ENCODE results near the gene KIR2DL3. TPM values are rescaled to one million over a fixed set of nuclear protein-coding genes. Genes with fewer than 3 reads are reported as not detected.
"Not testable (repeated sequence)": the region's sequence is repeated elsewhere in the genome, so short reads cannot be mapped to it uniquely, and the experiment has no call there.

The KIR2DL3 gene
- total and polyA plus RNA-seq, 2 experiments from 2014 or later, result not detected

DNA sequence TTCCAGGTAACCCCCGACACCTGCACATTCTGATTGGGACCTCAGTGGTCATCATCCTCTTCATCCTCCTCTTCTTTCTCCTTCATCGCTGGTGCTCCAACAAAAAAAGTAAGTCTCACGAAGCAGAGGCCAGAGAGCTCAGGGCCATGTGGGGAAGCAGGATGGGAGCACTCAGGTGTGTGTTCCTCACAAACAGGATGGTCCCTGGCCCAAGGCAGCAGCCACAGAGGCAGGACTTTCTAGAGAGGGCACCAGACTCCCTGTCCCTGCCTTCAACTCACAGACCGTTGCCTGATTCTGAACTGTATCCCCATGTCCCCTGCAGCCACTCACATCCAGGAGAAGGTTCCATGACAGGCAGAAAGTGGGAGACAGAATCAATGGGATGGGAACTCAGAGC is 44.6 kb downstream of the KIR2DL3 start:
- Mint-ChIP-seq H3K9me3 (peaks cover 86% of the 10 kb centered on the region), H3K36me3 (ENCODE audit: low read depth) (peaks cover 44% of the 10 kb centered on the region)
- H3K9me2 ChIP-seq (ENCODE audit: insufficient read depth); H3K4me3 Mint-ChIP-seq; H3K79me2 ChIP-seq (replicated peaks; ENCODE audit: insufficient read depth); DNase-seq (ENCODE audit: low spot score); H3K27ac ChIP-seq (ENCODE audit: low read depth); H3K4me1 Mint-ChIP-seq; H3K27ac Mint-ChIP-seq; H3K4me3 ChIP-seq; H3K4me1 ChIP-seq (ENCODE audit: insufficient read depth); H3K36me3 ChIP-seq (ENCODE audit: insufficient read depth); H3K27me3 Mint-ChIP-seq (ENCODE audit: insufficient read depth, low read depth, poor library complexity); H3F3A ChIP-seq (replicated peaks; ENCODE audit: low read depth); H3K27me3 ChIP-seq (ENCODE audit: insufficient read depth); H3K4me2 ChIP-seq; ATAC-seq; H2AFZ ChIP-seq; H4K20me1 ChIP-seq (replicated peaks; ENCODE audit: insufficient read depth): not testable (repeated sequence)

DNA sequence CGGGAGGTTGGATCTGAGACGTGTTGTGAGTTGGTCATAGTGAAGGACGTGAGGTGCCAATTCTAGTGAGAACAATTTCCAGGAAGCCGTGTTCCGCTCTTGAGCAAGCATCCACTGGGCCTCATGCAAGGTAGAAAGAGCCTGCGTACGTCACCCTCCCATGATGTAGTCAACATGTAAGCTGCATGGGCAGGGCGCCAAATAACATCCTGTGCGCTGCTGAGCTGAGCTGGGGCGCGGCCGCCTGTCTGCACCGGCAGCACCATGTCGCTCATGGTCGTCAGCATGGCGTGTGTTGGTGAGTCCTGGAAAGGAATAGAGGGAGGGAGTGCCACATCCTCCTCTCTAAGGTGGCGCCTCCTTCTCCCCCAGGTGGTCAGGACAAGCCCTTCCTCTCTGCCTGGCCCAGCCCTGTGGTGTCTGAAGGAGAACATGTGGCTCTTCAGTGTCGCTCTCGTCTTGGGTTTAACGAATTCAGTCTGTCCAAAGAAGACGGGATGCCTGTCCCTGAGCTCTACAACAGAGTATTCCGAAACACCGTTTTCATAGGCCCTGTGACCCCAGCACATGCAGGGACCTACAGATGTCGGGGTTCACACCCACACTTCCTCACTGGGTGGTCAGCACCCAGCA is 47.9 kb downstream of the KIR2DL3 start:
- not testable (repeated sequence) for H3K4me1 Mint-ChIP-seq; H3F3A ChIP-seq (replicated peaks; ENCODE audit: low read depth); DNase-seq (ENCODE audit: low spot score); H3K27ac ChIP-seq (ENCODE audit: low read depth); ATAC-seq; H3K4me3 Mint-ChIP-seq; H3K27ac Mint-ChIP-seq; H4K20me1 ChIP-seq (replicated peaks; ENCODE audit: insufficient read depth); H3K27me3 Mint-ChIP-seq (ENCODE audit: insufficient read depth, low read depth, poor library complexity); H3K79me2 ChIP-seq (replicated peaks; ENCODE audit: insufficient read depth); H3K4me1 ChIP-seq (ENCODE audit: insufficient read depth); H3K4me2 ChIP-seq; H3K36me3 ChIP-seq (ENCODE audit: insufficient read depth); H3K9me2 ChIP-seq (ENCODE audit: insufficient read depth); H3K4me3 ChIP-seq; H2AFZ ChIP-seq; H3K27me3 ChIP-seq (ENCODE audit: insufficient read depth)
- Mint-ChIP-seq H3K36me3 (ENCODE audit: low read depth) (peaks cover 47% of the 10 kb centered on the region), H3K9me3 (peaks cover 96% of the 10 kb centered on the region)

DNA sequence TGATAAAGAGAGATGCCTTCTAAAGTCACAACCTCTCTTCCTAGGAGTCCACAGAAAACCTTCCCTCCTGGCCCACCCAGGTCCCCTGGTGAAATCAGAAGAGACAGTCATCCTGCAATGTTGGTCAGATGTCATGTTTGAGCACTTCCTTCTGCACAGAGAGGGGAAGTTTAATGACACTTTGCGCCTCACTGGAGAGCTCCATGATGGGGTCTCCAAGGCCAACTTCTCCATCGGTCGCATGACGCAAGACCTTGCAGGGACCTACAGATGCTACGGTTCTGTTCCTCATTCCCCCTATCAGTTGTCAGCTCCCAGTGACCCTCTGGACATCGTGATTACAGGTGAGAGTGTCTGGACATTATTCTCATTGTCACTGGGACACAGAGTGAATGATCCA is 49.8 kb downstream of the KIR2DL3 start:
- not testable (repeated sequence) for H3K36me3 ChIP-seq (ENCODE audit: insufficient read depth); H3K27me3 Mint-ChIP-seq (ENCODE audit: insufficient read depth, low read depth, poor library complexity); H2AFZ ChIP-seq; H3K4me3 ChIP-seq; DNase-seq (ENCODE audit: low spot score); H3K27me3 ChIP-seq (ENCODE audit: insufficient read depth); H3K27ac Mint-ChIP-seq; H3K4me1 Mint-ChIP-seq; H3K9me2 ChIP-seq (ENCODE audit: insufficient read depth); H3K4me3 Mint-ChIP-seq; H3K4me1 ChIP-seq (ENCODE audit: insufficient read depth); ATAC-seq; H3K79me2 ChIP-seq (replicated peaks; ENCODE audit: insufficient read depth); H4K20me1 ChIP-seq (replicated peaks; ENCODE audit: insufficient read depth); H3F3A ChIP-seq (replicated peaks; ENCODE audit: low read depth); H3K27ac ChIP-seq (ENCODE audit: low read depth); H3K4me2 ChIP-seq
- Mint-ChIP-seq H3K9me3 (peaks cover 86% of the 10 kb centered on the region), H3K36me3 (ENCODE audit: low read depth) (peaks cover 43% of the 10 kb centered on the region)

DNA sequence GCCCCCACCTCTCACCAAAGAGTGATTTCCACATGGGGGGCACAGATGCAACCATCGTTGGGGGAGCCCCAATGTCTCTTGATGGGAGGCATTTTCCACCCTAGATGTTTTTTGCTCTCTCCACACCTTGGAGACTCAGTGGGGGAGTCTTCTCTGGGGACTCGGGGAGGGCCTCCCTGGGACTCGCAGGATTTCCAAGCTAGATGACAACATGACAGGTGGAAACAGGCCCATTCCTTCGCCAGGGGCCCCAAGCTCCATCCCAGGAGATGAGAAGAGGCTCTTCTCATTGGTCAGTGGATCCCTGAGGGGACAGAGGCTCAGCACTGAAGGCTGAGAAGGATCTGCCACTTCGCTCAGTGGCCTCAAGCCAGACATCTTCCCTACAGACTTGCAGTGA is 52.4 kb downstream of the KIR2DL3 start:
- no peak overlapping the region for H3K4me3 ChIP-seq
- Mint-ChIP-seq H3K36me3 (ENCODE audit: low read depth) (peaks cover 32% of the 10 kb centered on the region), H3K4me1 (no peaks in the 10 kb centered on the region; the same call in 2 of the 3 replicates), H3K9me3 (peaks cover 64% of the 10 kb centered on the region; the same call in 2 of the 3 replicates), H3K27me3 (ENCODE audit: insufficient read depth, low read depth, poor library complexity) (peaks cover 8% of the 10 kb centered on the region), H3K4me3 (no peak overlapping the region), H3K27ac (no peak overlapping the region)
- DNase-seq (ENCODE audit: low spot score), result no peak
- ATAC-seq, result no peak
- H3K9me2 ChIP-seq (ENCODE audit: insufficient read depth), result no peaks in the 10 kb centered on the region
- H4K20me1 ChIP-seq (replicated peaks; ENCODE audit: insufficient read depth), result no peaks in the 10 kb centered on the region
- no peaks in the 10 kb centered on the region; the same call in 1 of the 2 replicates for H3K36me3 ChIP-seq (ENCODE audit: insufficient read depth)
- no peak overlapping the region for H2AFZ ChIP-seq
- no peaks in the 10 kb centered on the region for H3K27me3 ChIP-seq (ENCODE audit: insufficient read depth)
- no peak overlapping the region for H3K27ac ChIP-seq (ENCODE audit: low read depth)
- no peak overlapping the region for H3K4me2 ChIP-seq
- no peaks in the 10 kb centered on the region for H3K79me2 ChIP-seq (replicated peaks; ENCODE audit: insufficient read depth)
- no peaks in the 10 kb centered on the region for H3F3A ChIP-seq (replicated peaks; ENCODE audit: low read depth)
- no peaks in the 10 kb centered on the region for H3K4me1 ChIP-seq (ENCODE audit: insufficient read depth)
- TF ChIP-seq EZH2 (IDR thresholded peaks at IDR 0.05; ENCODE audit: low read depth, unreplicated experiment) (no peak), JUNB (IDR thresholded peaks at IDR 0.05; ENCODE audit: unreplicated experiment) (no peak)
- TF ChIP-seq, protein P1, sequence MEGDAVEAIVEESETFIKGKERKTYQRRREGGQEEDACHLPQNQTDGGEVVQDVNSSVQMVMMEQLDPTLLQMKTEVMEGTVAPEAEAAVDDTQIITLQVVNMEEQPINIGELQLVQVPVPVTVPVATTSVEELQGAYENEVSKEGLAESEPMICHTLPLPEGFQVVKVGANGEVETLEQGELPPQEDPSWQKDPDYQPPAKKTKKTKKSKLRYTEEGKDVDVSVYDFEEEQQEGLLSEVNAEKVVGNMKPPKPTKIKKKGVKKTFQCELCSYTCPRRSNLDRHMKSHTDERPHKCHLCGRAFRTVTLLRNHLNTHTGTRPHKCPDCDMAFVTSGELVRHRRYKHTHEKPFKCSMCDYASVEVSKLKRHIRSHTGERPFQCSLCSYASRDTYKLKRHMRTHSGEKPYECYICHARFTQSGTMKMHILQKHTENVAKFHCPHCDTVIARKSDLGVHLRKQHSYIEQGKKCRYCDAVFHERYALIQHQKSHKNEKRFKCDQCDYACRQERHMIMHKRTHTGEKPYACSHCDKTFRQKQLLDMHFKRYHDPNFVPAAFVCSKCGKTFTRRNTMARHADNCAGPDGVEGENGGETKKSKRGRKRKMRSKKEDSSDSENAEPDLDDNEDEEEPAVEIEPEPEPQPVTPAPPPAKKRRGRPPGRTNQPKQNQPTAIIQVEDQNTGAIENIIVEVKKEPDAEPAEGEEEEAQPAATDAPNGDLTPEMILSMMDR (conservative IDR thresholded peaks at IDR 0.05; ENCODE audit: low read depth in 2 of 2), result no peak
- TF ChIP-seq, protein P2, sequence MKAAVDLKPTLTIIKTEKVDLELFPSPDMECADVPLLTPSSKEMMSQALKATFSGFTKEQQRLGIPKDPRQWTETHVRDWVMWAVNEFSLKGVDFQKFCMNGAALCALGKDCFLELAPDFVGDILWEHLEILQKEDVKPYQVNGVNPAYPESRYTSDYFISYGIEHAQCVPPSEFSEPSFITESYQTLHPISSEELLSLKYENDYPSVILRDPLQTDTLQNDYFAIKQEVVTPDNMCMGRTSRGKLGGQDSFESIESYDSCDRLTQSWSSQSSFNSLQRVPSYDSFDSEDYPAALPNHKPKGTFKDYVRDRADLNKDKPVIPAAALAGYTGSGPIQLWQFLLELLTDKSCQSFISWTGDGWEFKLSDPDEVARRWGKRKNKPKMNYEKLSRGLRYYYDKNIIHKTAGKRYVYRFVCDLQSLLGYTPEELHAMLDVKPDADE (IDR thresholded peaks at IDR 0.05), result no peak

All from GM23338 (cell line).